Upper lobe of left lung (tissue), 6 donors: ENCODE data around the gene GARIN3. TPM values are rescaled to one million over a fixed set of nuclear protein-coding genes. Genes with fewer than 3 reads are reported as not detected.

Experiments
- ATAC-seq, 2 donors: fragments of 200-7000 bp; cut with Tn5 transposase; one replicate each; pipeline ENCODE4 v1.9.1; 2022; ENCODE audit warnings: mild to moderate bottlenecking in 2 of 2, moderate library complexity in 2 of 2; ENCODE audit not compliant: low FRiP score in 2 of 2
- DNase-seq, 2 donors: peaks; one replicate each; pipeline ENCODE4 v3.0.0-alpha.2; 2019 to 2020
- H3K27ac ChIP-seq, 4 donors: fragments of 200-600 bp; sonication (generic); one replicate each; pipeline ENCODE4 v1.5.1; 2016 to 2019
- H3K27me3 ChIP-seq, 4 donors: fragments of 200-600 bp; sonication (generic); one replicate each; pipeline ENCODE4 v1.5.1; 2017 to 2019
- H3K36me3 ChIP-seq, 4 donors: fragments of 200-600 bp; sonication (generic); one replicate each; pipeline ENCODE4 v1.5.1; 2016 to 2019
- H3K4me1 ChIP-seq, 4 donors: fragments of 200-600 bp; sonication (generic); one replicate each; pipeline ENCODE4 v1.5.1; 2018 to 2019
- H3K4me3 ChIP-seq, 4 donors: fragments of 200-600 bp; sonication (generic); one replicate each; pipeline ENCODE4 v1.5.1; 2017 to 2019; ENCODE audit warnings: mild to moderate bottlenecking in 2 of 4, moderate library complexity in 1 of 4
- H3K9me3 ChIP-seq, 4 donors: fragments of 200-600 bp; sonication (generic); one replicate each; pipeline ENCODE4 v1.5.1; 2018 to 2019
- CTCF ChIP-seq, 6 experiments: fragments of 450-650 bp in 4 of 6; fragments of 200-600 bp in 2 of 6; sonication (generic) in 2 of 6; IDR thresholded peaks; one replicate each; pipeline ENCODE4 v1.5.1; 2016 to 2019; ENCODE audit warnings: antibody characterized with exemption in 6 of 6
- EP300 ChIP-seq, 4 donors: sonication (generic); formaldehyde crosslinking; IDR thresholded peaks; one replicate each; pipeline ENCODE4 v1.5.1; 2017; ENCODE audit warnings: antibody characterized with exemption in 4 of 4, control low read depth in 2 of 4
- POLR2A ChIP-seq, 4 donors: fragments of 450-650 bp; IDR thresholded peaks; one replicate each; pipeline ENCODE4 v1.5.1; 2016 to 2017; ENCODE audit warnings: antibody characterized with exemption in 4 of 4, mild to moderate bottlenecking in 2 of 4
- POLR2AphosphoS5 ChIP-seq, 2 donors: sonication (generic); formaldehyde crosslinking; IDR thresholded peaks; one replicate each; pipeline ENCODE4 v1.5.1; 2017; ENCODE audit warnings: antibody characterized with exemption in 2 of 2
- WGBS, 2 donors: methylation state at CpG; one replicate each; pipeline ENCODE4 v1.1.5; 2017 to 2018; 5-methylcytosine and 5-hydroxymethylcytosine counted together
- total RNA-seq, 6 donors: library from RNA; depleted of rRNA in 4 of 6; stranded (reverse); fragments of >200 nt in 4 of 6; gene quantifications; one replicate each; pipeline versions ENCODE4 v1.1.0 to v1.2.1, GENCODE V29; 2016 to 2021
- donor health status: DM: no; HTN: no; CAD: no; lungs with moderate emphysema.
- donor health status: DM: no; HTN: yes; CAD: no; lungs with severe emphysema.

Gene GARIN3
- total RNA-seq, 6 donors from 2014 or later = not detected

- DNase-seq = no peak
- no peaks in the 10 kb centered on the region for H3K27me3 ChIP-seq
- H3K36me3 ChIP-seq = no peaks in the 10 kb centered on the region
- no peak overlapping the region for H3K27ac ChIP-seq
- TF ChIP-seq EP300 (IDR thresholded peaks at IDR 0.05) (no peak), POLR2A (IDR thresholded peaks at IDR 0.05) (no peak), POLR2AphosphoS5 (IDR thresholded peaks at IDR 0.05) (no peak), CTCF (IDR thresholded peaks at IDR 0.05) (no peak)
- H3K4me3 ChIP-seq = no peak overlapping the region
- no peak for ATAC-seq
- no peaks in the 10 kb centered on the region for H3K4me1 ChIP-seq
- H3K9me3 ChIP-seq = peaks cover 0 to 4% (median 0%) of the 10 kb centered on the region in 4 donors
- 71 to 78% methylated on average over 6 of the region's 6 CpGs for WGBS, 2 donors
Measured at GRCh38 chr5:157116483-157116954, 49.5 kb downstream of the GARIN3 start.

- no peaks in the 10 kb centered on the region for H3K9me3 ChIP-seq
- no peak for TF ChIP-seq POLR2A (IDR thresholded peaks at IDR 0.05)
- no peak for TF ChIP-seq EP300 (IDR thresholded peaks at IDR 0.05)
- TF ChIP-seq POLR2AphosphoS5 (IDR thresholded peaks at IDR 0.05) = no peak
- TF ChIP-seq CTCF (IDR thresholded peaks at IDR 0.05) = no peak
- ATAC-seq = no peak
- no peak for DNase-seq
- no peak overlapping the region for H3K27ac ChIP-seq
- WGBS, 2 donors = 48 to 52% methylated on average over 1 of the region's 1 CpG
- H3K27me3 ChIP-seq = no peaks in the 10 kb centered on the region
- H3K4me3 ChIP-seq = no peak overlapping the region
- H3K4me1 ChIP-seq = no peaks in the 10 kb centered on the region
- no peaks in the 10 kb centered on the region for H3K36me3 ChIP-seq
Measured at GRCh38 chr5:157115502-157115901, 50.6 kb downstream of the GARIN3 start.

GRCh38 chr5:157115012-157115411 is 51.1 kb downstream of the GARIN3 start:
- no peak overlapping the region for H3K27ac ChIP-seq
- DNase-seq (no peak), ATAC-seq (no peak)
- H3K27me3 ChIP-seq = no peaks in the 10 kb centered on the region
- no peaks in the 10 kb centered on the region for H3K4me1 ChIP-seq
- no peak overlapping the region for H3K4me3 ChIP-seq
- TF ChIP-seq CTCF (IDR thresholded peaks at IDR 0.05) = no peak
- no peak for TF ChIP-seq POLR2A (IDR thresholded peaks at IDR 0.05)
- TF ChIP-seq POLR2AphosphoS5 (IDR thresholded peaks at IDR 0.05) = no peak
- TF ChIP-seq EP300 (IDR thresholded peaks at IDR 0.05) = no peak
- no peaks in the 10 kb centered on the region for H3K9me3 ChIP-seq
- no peaks in the 10 kb centered on the region for H3K36me3 ChIP-seq

GRCh38 chr5:157113002-157113401 is 53.1 kb downstream of the GARIN3 start:
- Histone ChIP-seq H3K9me3 (no peaks in the 10 kb centered on the region), H3K27ac (peak overlapping the region in 3 of 4 donors; percentile 18 to 52 (median 51)), H3K27me3 (no peaks in the 10 kb centered on the region), H3K4me1 (no peaks in the 10 kb centered on the region), H3K36me3 (no peaks in the 10 kb centered on the region), H3K4me3 (no peak overlapping the region)
- 46 to 54% methylated on average over 5 of the region's 5 CpGs for WGBS, 2 donors
- TF ChIP-seq POLR2AphosphoS5 (IDR thresholded peaks at IDR 0.05) (peak in 1 of 2 donors; percentile 75), CTCF (IDR thresholded peaks at IDR 0.05) (no peak), EP300 (IDR thresholded peaks at IDR 0.05) (peak in 2 of 4 donors; percentile 18 to 53), POLR2A (IDR thresholded peaks at IDR 0.05) (peak in 1 of 4 donors; percentile 22)
- ATAC-seq (peak in 1 of 2 donors; percentile 26), DNase-seq (peak in 1 of 2 donors; percentile 54)

Other genes with a start within 250 kb of the GARIN3 start
- gene TIMD4, start 203.0 kb downstream of the GARIN3 start, total RNA-seq = under 1 TPM in 2 of 6 donors, not detected in 4; 0.31 to 0.54 TPM
- gene HAVCR1, start 107.1 kb downstream of the GARIN3 start, total RNA-seq = 1 to 10 TPM in 1 of 6 donors, under 1 TPM in 3, not detected in 2; 0.34 to 4.2 (median 0.62) TPM
- gene HAVCR2, start 57.2 kb downstream of the GARIN3 start, total RNA-seq = 10 to 100 TPM; 15.2 to 42.6 (median 38.4) TPM
- 10 to 100 TPM in 4 of 6 donors, 1 to 10 TPM in 2; 8.5 to 16.7 (median 10.3) TPM for gene MED7, start 23.4 kb downstream of the GARIN3 start, total RNA-seq
- gene ITK, start 14.6 kb upstream of the GARIN3 start, total RNA-seq = 10 to 100 TPM in 1 of 6 donors, 1 to 10 TPM in 5; 5.0 to 15.2 (median 7.0) TPM
- gene CYFIP2, start 99.9 kb upstream of the GARIN3 start, total RNA-seq = 10 to 100 TPM; 39.6 to 71.8 (median 47.7) TPM